HG03066 (cell line): Measurements from ENCODE around the gene PLPPR5.

Experiments used
- ATAC-seq: cut with Tn5 transposase; IDR thresholded peaks from one replicate; pipeline ENCODE4 v1.9.1; 2021; ENCODE audit warnings: low read depth; ENCODE audit not compliant: unreplicated experiment

Gene PLPPR5

DNA sequence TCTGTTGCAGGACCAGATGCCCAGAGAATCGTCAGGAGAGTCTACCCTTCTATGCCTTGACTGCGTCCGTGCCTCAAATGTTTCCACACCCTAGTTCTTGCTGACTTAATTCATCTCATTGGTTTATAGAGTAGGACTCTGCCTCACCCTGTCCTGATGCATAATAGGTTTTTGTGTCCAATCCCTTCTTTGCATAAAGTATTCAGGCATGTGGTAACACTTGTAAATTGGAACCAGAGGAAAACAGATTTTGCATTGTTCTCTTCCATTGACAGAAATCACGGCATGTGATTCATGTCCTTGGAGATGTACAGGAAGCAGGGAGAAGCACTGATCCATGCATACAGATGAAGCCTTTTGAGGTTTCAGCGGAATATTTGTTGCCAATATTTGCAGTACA lies 29.5 kb downstream of the PLPPR5 start:
- ATAC-seq, result no peak

DNA sequence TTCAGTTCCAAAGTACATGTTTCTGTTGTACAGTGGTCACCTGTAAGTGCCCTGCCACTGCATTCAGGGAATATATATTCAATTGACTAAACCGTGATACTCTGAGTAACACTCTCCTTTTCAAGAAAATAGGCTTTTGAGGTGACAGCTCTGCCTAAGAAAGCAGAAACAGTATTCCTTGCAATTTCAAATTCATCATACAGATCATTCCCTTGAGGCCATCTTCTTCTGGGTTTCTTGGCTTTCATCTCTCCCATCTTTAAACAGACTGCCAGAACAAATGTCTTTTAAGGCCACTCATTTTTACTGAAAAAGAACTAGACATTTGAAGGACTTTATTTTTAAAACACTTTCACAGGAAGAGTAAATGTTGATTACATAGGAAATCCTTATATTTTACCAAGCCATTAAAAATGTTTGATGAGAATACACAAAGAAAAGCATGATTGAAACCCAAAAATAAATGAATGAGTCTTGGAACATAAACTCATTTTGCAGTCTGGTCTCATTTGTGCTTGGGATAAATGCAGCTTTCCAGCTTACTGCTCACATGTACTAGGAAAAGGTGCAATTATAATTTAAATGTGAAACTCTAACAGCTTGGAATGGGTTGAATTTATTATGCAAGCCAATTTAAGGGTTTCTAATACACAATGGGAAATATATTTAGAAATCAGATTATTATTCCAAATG lies 34.7 kb downstream of the PLPPR5 start:
- ATAC-seq, result no peak

DNA sequence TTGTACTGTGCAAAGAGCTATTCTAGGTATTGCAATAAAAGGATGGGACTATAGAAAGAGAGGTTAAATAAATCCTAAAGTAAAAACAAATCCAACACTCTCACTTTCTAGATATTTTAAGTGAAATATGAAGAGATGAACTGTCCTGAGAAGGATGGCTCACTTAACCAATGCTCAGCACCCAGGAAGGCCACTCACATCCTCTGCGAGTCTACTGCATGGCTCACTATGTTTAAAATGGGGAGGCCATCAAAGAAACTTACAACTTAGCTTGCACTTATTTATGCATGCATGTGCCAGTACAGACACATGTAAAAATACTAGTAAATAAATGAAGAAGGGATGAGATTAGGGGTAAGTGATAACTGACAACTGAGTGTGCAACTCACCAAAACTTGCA lies 37.5 kb downstream of the PLPPR5 start:
- ATAC-seq, result no peak

DNA sequence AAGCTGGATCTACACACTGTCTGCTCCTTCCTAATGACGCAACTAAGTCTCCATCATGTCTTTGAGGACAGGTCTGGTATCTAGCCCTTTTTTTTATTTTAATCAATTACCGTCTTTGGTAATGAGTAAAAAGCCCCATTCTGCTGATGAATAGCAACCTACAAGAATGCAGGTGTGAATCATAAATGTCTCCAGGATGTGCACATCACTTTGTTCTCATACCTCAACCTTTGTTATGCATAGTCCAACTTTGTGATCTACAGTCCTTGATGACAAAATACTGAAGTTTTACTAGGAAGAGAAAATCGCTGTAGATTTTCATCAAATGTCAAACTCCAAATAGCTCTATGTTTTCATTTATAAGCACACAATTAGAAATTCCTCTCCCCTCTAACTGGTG lies 39.3 kb downstream of the PLPPR5 start:
- ATAC-seq, result no peak

DNA sequence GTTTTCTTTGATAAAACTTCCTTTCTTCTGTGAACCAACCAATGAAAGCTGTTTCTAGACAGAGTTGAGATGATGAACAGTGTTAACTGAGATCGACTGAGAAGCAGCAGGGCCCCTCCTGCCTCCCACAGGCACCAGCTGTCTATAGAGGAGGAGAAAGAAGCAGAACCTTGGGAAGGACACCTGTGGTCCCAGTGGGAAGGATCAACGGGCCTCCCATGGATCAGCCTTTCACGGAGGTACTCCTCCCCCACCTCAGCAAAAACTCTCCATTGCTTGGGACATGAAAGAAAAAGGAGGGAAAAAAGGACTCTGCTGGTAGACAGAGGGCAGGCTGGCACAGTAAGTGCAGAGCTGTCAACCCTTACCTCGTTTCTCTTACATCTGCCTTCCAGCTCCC lies 40.5 kb downstream of the PLPPR5 start:
- no peak for ATAC-seq

DNA sequence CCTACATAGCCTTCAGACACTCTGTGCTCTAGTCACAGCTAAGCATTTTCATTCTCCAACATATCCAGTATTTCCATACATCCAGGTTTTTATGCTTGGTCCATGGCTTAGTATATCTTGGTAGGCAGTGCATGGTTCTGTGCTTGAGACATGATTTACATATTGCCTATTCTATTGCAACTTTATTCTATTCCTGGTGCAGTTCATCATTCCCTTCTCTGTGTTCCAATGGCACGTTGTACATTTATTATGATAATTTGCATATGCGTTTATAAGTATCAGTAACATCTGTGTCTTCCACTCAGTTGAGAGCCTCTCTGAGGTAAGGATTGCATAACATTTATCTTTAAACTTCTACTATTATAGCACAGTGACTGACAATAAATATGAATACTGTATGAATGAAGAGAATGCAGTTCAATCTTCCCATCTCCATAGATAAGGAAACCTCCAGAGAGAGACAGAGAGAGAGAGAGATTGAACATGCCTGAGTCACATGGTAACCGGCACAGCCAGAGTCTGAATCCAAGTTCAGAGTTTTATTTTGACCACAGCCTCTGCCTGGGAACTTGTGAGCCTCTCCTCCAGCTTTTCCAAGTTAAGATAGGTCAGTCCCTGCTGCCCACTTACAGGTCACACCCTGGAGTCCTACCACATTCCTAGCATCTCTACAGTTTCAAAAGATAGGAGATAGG lies 41.5 kb downstream of the PLPPR5 start:
- ATAC-seq, result no peak

DNA sequence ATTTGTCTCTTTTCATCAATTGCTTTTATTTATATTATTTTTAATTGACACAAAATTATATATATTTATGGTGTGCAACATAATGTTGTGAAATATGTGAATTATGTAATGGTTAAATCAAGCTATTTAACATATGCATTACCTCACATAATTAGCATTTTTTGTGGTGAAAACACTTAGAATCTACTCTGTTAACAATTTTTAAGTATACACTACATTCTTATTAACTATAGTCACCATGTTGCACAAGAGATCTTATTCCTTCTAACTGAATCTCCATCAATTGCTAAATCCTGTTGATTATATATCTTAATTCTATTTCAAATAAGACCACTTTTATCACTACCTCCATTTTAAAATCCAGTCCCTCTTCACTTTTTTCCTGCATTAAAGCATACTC lies 42.5 kb downstream of the PLPPR5 start:
- ATAC-seq, result no peak

DNA sequence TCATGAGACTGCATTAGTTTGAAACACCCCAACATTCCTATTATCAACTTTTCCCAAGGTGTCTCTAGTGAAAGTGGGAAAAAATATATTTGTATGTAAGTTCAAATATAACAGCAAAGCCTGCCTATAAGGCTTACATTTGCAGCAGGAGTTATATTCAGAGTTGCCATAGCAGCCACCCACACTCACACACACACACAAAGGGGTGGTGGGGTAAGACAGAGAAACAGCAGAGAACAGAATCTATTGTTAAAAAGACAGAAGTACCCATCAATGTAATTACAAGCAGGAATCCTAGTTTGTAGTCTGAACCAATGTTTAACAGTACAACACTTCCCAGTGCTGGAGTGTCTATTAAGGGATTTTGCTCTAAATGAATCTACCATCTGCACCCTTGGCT lies 55.0 kb downstream of the PLPPR5 start:
- no peak for ATAC-seq

DNA sequence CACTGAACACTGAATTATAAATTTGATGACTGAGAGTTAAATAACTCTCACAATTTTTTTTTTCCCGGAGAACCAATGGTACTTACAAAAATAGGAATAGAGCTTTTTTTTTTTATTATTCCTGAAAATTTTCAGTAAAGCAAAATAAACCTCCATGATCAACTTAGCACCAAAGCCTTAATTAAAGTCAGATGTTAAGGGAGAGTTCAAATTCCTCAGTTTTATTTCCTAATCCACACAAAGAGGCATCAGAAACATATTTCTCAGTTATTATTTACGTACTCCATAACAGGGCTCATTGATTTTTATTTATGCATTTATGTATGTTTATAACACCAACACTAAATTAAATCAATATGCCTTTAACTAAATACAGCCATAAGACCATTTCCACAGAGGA lies 55.5 kb downstream of the PLPPR5 start:
- no peak for ATAC-seq

DNA sequence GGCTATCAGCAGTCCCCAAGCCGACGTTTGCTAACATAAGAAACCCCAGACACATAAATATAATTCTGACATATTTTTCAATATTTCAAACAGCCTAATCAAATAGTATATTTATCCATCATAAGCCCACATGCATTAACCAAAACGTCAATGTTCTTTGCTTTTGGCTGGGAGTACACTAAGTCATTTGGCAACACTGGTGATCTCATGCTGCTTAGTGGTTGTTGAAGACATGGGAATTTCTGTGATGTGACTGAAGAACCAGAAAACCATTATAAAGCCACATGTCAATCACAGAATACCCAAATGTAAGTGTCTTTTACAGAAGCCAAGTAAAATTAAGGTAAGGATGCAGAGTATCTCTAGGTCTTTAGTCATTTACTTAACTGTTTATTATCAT lies 57.6 kb downstream of the PLPPR5 start:
- no peak for ATAC-seq

DNA sequence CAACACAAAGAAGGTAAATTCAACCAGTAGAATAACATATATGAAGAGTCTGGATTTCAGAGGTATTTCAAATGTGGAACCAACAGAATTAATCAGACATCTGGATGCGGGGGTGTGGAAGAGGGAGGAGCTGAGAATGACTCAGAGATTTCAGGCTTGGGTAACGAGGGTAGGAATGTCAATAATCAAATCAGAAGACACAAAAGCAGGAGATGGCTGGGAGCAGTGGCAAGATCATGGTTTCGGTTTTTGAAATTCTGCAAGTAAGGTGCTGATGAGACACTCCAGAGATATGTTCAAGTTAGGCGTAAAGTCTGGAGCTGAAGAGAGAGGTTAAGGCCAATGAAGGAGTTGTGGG lies 64.0 kb downstream of the PLPPR5 start:
- ATAC-seq, result no peak

DNA sequence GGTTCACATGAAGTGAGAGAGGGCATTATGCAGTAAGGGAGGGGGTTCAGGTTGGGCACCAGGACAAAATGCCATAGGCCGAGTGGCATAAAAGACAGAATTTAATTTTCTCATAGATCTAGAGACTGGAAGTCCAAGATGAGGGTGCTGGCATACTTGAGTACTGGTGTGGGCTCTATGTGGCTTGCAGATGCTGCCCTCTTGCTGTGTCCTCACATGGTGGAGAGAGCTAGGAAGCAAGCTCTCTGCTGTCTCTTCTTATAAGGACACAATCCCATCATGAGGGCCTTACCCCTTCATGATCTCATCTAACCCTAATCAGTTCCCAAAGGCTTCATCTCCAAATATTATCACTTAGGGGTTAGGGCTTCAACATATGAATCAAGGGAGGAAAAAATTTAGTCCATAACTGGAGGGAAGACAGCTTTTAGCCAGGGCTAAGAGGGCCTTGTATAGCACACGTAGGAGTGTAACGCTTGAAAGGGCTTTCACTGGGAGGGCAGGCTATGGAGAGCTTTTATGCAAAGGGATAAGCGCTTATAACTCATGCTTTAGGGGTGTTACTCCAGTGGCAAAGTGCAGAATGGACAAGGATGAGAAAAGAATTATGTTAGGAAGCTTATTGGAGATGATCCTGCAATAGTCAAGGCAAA lies 64.5 kb downstream of the PLPPR5 start:
- no peak for ATAC-seq

DNA sequence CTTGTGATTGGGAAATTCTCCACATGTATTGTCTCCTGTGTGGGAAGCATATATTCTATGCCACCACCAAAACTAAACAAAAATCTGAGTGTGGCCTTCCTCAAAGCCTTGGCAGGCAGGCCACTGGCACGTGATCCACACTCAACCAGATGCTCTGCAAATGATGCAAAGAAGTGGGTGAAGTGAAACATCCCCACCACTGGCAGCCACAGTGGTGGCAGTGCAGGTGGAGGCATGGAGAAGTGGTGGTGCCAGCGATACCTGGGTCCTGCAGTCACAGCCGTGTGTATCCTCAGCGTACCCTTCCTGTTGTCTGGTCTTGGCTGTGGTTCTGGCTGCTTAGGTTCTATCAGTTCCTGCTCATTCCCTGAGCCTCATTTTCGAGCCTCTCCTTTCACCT lies 65.2 kb downstream of the PLPPR5 start:
- no peak for ATAC-seq

DNA sequence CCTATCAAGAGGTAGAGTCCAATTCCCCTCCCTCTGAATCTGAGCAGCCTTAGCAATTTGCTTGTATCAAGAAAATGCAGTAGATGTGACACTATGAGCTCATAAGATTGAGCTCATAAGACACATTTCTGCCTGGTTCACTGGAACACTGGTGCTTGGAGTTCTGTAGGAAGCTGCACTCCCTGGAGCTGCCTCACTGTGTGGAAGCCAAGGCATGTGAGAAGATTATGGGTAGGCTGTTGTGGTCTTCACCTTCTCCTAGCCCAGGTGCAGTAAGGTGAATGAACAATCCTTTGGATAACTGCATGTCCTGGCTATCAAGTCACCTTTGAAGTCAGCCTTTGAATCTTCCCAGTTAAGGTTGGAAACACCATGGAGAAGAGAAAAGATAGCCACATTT lies 67.3 kb downstream of the PLPPR5 start:
- no peak for ATAC-seq

DNA sequence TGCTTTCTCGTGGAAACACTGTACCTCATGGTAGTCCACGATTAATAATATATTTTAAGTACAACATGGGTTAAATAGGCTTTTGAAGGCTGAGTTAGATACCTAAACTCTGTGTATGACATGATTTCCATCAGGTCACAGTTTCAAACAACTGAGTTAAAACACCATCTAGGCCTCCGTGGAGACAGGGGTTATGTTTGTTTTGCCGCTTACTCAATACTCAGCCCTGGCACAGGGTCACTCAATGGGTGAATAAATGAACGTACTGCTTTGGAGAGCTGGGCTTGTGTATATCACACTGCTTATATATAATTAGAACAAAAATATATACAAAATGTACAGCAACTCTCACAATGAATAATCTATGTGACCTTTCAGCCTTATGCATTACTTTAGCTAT lies 72.5 kb downstream of the PLPPR5 start:
- no peak for ATAC-seq

DNA sequence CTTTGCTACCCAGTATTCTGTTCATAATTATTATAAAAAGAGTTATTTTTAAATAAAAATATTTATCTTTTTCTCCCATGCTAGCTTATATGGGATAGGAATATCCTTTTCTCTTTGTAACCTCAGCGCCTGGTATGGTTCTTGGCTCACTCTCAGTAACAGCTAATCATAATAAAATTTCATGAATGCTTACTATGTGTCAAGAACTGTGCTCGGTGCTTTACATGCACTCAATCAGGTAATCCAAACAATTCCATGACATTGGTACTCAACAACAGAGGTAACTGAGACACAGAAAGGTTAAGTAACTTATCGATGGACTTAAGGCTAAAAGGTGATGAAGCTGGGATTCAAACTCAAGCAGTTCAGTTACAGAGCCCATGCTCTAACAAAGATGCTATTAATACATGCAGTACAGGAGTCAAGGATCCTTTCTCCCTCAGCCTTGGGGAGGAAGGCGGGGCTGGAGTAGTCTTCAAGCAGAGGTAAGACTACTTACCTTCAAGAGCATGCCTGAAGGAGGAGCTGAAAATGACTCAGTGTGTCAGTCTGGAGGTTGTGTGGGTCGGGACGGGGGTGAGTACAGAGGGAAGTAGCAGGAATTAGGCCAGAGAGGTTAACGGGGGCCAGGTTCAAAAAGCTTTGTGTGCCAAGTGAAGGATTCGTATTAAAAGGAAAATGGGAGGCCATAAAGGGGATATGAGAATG lies 73.4 kb downstream of the PLPPR5 start:
- ATAC-seq, result no peak

DNA sequence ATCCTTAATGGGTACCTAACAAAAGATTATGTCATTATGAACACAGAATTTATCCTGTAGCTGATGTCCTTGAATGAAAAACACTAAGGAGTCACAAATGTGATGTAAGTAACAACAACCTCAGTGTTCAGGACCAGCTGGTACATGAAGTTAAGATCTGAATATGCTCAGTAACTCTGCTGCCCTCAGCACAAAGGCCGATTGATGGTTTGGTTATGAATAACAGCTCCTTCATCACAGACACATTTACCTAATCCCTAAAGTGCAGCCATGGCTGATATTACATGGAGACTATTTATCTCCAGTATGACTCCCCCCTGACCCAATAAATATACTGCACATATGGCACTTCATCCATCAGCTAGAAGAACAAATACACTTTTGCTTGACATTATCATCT lies 75.2 kb downstream of the PLPPR5 start:
- ATAC-seq, result no peak

DNA sequence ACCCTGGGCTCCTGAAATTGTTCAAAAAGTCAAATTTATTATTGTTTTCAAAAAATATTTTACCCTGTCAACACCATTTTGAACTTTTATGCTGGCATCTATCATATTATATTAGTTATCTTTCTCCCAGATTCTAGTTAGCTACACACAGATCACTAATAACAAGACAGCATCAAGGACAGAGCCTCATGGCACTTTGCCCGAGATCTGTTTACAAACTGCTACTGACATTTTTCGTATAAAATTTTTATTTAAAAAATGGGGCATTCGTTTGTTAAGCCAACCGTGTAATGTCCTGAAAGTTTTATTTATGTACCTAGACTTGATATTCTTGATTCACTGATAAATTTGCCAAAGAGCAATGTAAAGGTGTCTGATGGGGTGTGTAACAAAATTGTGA lies 78.1 kb downstream of the PLPPR5 start:
- ATAC-seq, result no peak

DNA sequence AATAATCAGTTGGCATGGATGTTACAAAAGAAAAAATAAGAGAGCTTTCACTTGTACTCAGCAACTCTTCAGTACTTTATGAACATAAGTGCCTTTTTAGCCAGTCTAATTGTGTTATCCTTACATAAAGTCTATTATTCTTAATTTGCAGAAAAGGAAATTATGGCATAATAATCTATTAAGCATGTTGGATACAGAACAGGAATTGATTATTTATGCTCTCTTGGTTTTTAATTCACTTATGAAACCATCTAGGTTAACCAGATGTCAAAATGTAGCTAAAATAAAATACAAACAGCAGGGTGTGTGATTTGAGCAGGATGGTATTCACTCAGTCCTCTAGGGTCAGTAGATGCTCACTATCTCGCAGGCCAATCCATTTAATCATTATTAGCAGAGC lies 79.7 kb downstream of the PLPPR5 start:
- ATAC-seq, result no peak

DNA sequence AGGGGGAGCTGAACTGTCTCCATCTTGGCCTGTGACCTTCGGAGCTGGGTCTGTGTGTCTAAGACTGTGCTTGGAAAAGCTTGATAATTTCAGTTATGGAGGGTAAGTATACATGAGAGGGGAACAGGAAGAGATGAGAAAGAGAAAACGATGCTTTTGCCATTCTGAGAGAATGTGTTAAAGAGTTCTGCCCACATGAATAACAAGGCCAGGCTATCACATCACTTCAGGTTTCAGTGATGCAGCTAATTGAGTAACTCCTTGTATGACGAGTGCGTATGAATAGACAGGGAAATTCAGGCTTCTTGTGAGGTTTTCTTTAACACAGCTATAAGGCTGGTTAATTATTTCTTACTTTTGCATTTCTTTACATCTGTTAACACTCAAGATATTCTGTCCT lies 81.0 kb downstream of the PLPPR5 start:
- no peak for ATAC-seq

DNA sequence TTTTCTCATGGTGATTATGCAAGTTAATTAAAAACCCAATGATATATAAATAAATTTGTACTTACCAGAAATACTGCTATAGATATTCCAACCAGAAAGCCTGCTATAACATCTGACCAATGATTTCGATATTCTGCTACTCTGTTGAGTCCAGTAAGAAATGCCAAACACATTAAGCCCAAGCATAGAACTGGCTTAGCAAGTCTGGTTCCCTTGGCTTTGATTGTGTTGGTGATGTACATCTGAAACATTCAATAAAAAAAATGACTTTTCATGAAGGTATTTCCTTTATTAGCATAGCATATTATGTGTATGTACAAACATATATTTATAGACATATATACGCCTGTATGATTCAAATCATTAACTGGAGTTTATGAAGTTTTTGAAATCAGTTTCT lies 82.8 kb downstream of the PLPPR5 start:
- ATAC-seq, result no peak
